OCI-LY3 (cell line): Measurements from ENCODE around the gene FLG2.

Experiments
- H2AFZ ChIP-seq: fragments of 200-600, 300-600 bp; shearing (Covaris generic); 2 replicates; pipeline ENCODE4 v1.6.0; 2014; ENCODE audit warnings: antibody characterized with exemption, low read depth, low read length
- H3K27ac ChIP-seq: fragments of 200-600, 300-600 bp; sonication (generic); 2 replicates; pipeline ENCODE4 v1.5.1; 2014; ENCODE audit warnings: mild to moderate bottlenecking, low read length, moderate library complexity, mixed read lengths
- H3K27me3 ChIP-seq: fragments of 200-600, 300-600 bp; sonication (generic); 2 replicates; pipeline ENCODE4 v1.6.1; 2014; ENCODE audit warnings: low read depth, low read length, mixed read lengths
- H3K36me3 ChIP-seq: fragments of 200-600, 300-600 bp; sonication (generic); replicated peaks from 2 replicates; pipeline ENCODE3; 2014; ENCODE audit warnings: low read depth, low read length, mixed read lengths
- H3K4me1 ChIP-seq: fragments of 300-600, 200-600 bp; sonication (generic); 2 replicates; pipeline ENCODE4 v1.6.1; 2014; ENCODE audit warnings: low read length, mixed read lengths
- H3K4me2 ChIP-seq: fragments of 200-600, 300-600 bp; sonication (generic); 2 replicates; pipeline ENCODE4 v1.6.1; 2014; ENCODE audit warnings: low read length, mixed read lengths
- H3K4me3 ChIP-seq: fragments of 300-600, 200-600 bp; sonication (generic); 2 replicates; pipeline ENCODE4 v1.5.1; 2014; ENCODE audit warnings: antibody characterized with exemption, mild to moderate bottlenecking, low read length, moderate library complexity
- H3K79me2 ChIP-seq: fragments of 300-600, 200-600 bp; shearing (Covaris generic); 2 replicates; pipeline ENCODE4 v1.6.1; 2014; ENCODE audit warnings: mild to moderate bottlenecking, low read length, mixed read lengths
- H3K9ac ChIP-seq: fragments of 300-600, 200-600 bp; shearing (Covaris generic); 2 replicates; pipeline ENCODE4 v1.6.0; 2014; ENCODE audit warnings: mild to moderate bottlenecking, low read length, moderate library complexity
- H3K9me3 ChIP-seq: fragments of 200-600, 300-600 bp; shearing (Covaris generic); 2 replicates; pipeline ENCODE4 v1.6.1; 2014; ENCODE audit warnings: low read length, mixed read lengths; ENCODE audit not compliant: insufficient read depth
- H4K20me1 ChIP-seq: fragments of 200-600, 300-600 bp; sonication (generic); 2 replicates; pipeline ENCODE4 v1.6.1; 2016; ENCODE audit warnings: low read length, mixed read lengths; ENCODE audit not compliant: insufficient read depth
- EZH2phosphoT487 ChIP-seq: fragments of 200-600 bp; shearing (Covaris generic); IDR thresholded peaks from 2 replicates; pipeline ENCODE4 v1.6.1; 2018; ENCODE audit warnings: antibody characterized with exemption, mixed run types, low read depth
- TF ChIP-seq, protein P1 (sequence below): fragments of 200-600, 300-600 bp; sonication (generic); IDR thresholded peaks from 2 replicates; pipeline ENCODE4 v1.5.1; 2014; ENCODE audit warnings: antibody characterized with exemption, low read length, low read depth

Gene FLG2

DNA sequence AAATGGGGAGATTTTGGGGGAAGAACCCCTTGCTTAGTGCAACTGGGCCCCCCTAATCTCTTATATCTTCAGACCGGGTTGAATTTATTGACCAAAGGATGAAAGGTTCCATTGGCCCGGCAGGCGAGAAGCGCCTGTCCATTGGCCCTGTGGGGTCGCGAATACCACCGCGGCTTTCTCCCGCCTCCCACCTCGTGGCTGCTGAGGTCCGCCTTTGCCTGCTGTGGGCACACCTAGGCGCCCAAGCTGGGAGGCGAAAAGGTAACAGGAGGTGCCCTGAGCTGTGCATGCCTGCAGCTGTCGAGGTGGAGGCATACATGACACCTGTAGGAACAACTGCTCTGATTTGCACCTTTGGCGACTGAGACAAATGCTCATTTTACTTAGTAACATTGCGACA lies 21.1 kb upstream of the FLG2 start:
- H3K4me3 ChIP-seq, result no peak overlapping the region
- H3K4me2 ChIP-seq, result no peak overlapping the region
- no peaks in the 10 kb centered on the region for H3K79me2 ChIP-seq
- H3K27me3 ChIP-seq, result peaks cover 7% of the 10 kb centered on the region; the same call in 1 of the 2 replicates
- no peak overlapping the region for H3K27ac ChIP-seq
- no peaks in the 10 kb centered on the region for H4K20me1 ChIP-seq
- H3K36me3 ChIP-seq, result no peaks in the 10 kb centered on the region
- H3K4me1 ChIP-seq, result no peaks in the 10 kb centered on the region
- TF ChIP-seq EZH2phosphoT487, result no peak
- TF ChIP-seq, protein P1, sequence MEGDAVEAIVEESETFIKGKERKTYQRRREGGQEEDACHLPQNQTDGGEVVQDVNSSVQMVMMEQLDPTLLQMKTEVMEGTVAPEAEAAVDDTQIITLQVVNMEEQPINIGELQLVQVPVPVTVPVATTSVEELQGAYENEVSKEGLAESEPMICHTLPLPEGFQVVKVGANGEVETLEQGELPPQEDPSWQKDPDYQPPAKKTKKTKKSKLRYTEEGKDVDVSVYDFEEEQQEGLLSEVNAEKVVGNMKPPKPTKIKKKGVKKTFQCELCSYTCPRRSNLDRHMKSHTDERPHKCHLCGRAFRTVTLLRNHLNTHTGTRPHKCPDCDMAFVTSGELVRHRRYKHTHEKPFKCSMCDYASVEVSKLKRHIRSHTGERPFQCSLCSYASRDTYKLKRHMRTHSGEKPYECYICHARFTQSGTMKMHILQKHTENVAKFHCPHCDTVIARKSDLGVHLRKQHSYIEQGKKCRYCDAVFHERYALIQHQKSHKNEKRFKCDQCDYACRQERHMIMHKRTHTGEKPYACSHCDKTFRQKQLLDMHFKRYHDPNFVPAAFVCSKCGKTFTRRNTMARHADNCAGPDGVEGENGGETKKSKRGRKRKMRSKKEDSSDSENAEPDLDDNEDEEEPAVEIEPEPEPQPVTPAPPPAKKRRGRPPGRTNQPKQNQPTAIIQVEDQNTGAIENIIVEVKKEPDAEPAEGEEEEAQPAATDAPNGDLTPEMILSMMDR, result no peak
- H3K9me3 ChIP-seq, result no peaks in the 10 kb centered on the region
- no peak overlapping the region for H2AFZ ChIP-seq
- no peak overlapping the region for H3K9ac ChIP-seq

DNA sequence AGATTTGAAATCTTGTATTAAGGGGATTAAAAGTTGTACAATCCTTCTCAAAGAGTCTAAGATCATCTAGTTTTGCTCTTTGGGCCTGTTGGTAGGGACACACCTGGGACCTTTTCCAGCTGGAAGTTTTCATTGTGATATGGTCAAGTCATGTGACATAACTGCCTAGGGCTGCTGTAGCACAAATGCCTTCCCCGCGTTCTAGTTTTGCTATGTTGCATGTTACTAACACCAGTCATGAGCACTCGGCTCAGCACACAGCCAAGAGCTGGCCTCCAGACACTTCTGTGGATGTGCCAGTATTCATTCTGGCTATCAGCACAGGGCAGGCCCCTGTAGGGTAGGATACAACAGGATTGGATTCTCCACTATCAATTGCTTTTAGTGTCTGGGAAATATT lies 14.6 kb upstream of the FLG2 start:
- Histone ChIP-seq H3K27me3 (peaks cover 12% of the 10 kb centered on the region), H3K9me3 (0 out of 2 replicates have a peak, but pooled peaks cover 2% of the 10 kb centered on the region), H2AFZ (no peak overlapping the region), H3K79me2 (no peaks in the 10 kb centered on the region), H3K36me3 (no peaks in the 10 kb centered on the region), H3K9ac (no peak overlapping the region), H3K4me2 (no peak overlapping the region), H4K20me1 (no peaks in the 10 kb centered on the region), H3K4me1 (no peaks in the 10 kb centered on the region), H3K4me3 (no peak overlapping the region), H3K27ac (no peak overlapping the region)
- TF ChIP-seq EZH2phosphoT487, result no peak
- TF ChIP-seq, protein P1, result no peak

DNA sequence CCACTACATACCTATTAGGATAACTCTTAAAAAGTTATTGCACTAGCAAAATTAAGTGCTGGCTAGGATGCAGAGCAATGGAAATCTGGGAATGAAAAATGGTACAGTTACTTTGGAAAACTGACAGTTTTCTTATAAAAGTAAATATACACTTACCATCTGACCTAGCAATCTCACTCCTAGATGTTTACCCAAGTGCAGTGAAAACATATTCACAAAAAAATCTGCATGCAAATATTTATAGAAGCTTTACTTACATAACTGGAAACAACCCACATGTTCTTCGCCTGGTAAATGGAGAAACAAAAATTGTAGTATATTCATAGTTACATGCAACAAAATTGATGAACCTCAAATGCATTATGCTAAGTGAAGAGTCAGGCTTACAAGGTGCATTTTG lies 12.9 kb upstream of the FLG2 start:
- TF ChIP-seq EZH2phosphoT487, result no peak
- TF ChIP-seq, protein P1, result no peak
- no peaks in the 10 kb centered on the region for H3K36me3 ChIP-seq
- no peaks in the 10 kb centered on the region for H4K20me1 ChIP-seq
- H3K27me3 ChIP-seq, result peaks cover 9% of the 10 kb centered on the region; the same call in 1 of the 2 replicates
- H3K4me2 ChIP-seq, result no peak overlapping the region
- H3K9ac ChIP-seq, result no peak overlapping the region
- H3K27ac ChIP-seq, result no peak overlapping the region
- no peak overlapping the region for H3K4me3 ChIP-seq
- no peak overlapping the region for H2AFZ ChIP-seq
- H3K4me1 ChIP-seq, result no peaks in the 10 kb centered on the region
- no peaks in the 10 kb centered on the region for H3K79me2 ChIP-seq
- H3K9me3 ChIP-seq, result 0 out of 2 replicates have a peak, but pooled peaks cover 6% of the 10 kb centered on the region

DNA sequence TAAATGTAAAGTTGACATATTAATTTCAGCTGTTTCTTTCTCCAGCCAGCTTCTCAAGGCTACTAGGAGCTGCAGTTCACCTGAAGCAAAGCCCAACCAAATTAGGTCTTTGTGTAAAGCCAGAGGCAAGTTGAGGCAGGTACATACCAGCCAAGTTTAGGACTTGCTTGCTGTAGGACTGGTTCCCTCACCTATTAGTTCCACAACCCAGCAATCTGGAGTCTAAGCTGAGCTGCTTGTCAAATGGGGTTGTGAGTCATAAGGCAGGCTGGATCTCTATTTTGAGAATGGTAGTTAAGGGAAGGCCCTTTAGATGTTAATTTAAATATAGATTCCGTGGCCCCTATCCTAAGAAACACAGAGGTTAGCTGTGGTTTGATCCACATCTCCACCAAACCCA lies 7.6 kb upstream of the FLG2 start:
- Histone ChIP-seq H3K9ac (no peak overlapping the region), H3K27me3 (peaks cover 10% of the 10 kb centered on the region; the same call in 1 of the 2 replicates), H3K9me3 (0 out of 2 replicates have a peak, but pooled peaks cover 6% of the 10 kb centered on the region), H3K27ac (no peak overlapping the region), H3K36me3 (no peaks in the 10 kb centered on the region), H3K4me3 (no peak overlapping the region), H4K20me1 (no peaks in the 10 kb centered on the region), H3K4me1 (no peaks in the 10 kb centered on the region), H3K4me2 (no peak overlapping the region), H3K79me2 (no peaks in the 10 kb centered on the region), H2AFZ (no peak overlapping the region)
- no peak for TF ChIP-seq EZH2phosphoT487

DNA sequence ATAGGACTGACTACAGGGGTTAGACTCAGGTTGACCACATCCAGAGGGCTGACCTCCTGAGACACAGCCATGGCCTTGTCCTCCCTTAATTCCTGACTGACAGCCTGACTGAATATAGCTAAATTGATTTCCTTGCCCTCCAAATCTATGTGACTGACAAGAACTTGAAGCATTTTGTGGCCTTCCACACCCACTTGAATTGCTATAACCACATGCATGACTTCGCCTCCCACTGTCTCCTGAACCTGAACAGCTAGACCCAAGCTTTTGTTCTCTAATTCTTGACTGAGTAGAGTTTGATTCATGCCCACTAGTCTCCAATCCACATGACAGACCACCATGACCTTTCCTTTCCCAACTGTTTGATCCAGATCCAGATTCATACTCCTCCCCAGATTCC lies 3.1 kb downstream of the FLG2 start:
- no peaks in the 10 kb centered on the region for H3K27me3 ChIP-seq
- no peak for TF ChIP-seq EZH2phosphoT487
- TF ChIP-seq, protein P1, result no peak
- no peaks in the 10 kb centered on the region for H3K36me3 ChIP-seq
- H3K27ac ChIP-seq, result no peak overlapping the region
- H3K79me2 ChIP-seq, result no peaks in the 10 kb centered on the region
- no peaks in the 10 kb centered on the region for H4K20me1 ChIP-seq
- no peak overlapping the region for H3K4me2 ChIP-seq
- no peaks in the 10 kb centered on the region for H3K9me3 ChIP-seq
- H2AFZ ChIP-seq, result no peak overlapping the region
- H3K4me1 ChIP-seq, result no peaks in the 10 kb centered on the region
- H3K9ac ChIP-seq, result no peak overlapping the region
- no peak overlapping the region for H3K4me3 ChIP-seq
